Trophoblast cell (in vitro differentiated cells and primary cell): Measurements from ENCODE around the gene TIMM50.

Source experiments
- DNase-seq, 2 donors: peaks; one replicate each; pipeline ENCODE4 v3.0.0-alpha.2; 2016
- H2AFZ ChIP-seq: 2 replicates; pipeline ENCODE4 v1.6.1; 2013; ENCODE audit warnings: low read length, moderate library complexity, mild to moderate bottlenecking; ENCODE audit not compliant: insufficient read depth, poor library complexity
- H2AK5ac ChIP-seq: 2 replicates; pipeline ENCODE4 v1.6.1; 2013; ENCODE audit warnings: mild to moderate bottlenecking, low read length
- H2BK120ac ChIP-seq: 2 replicates; pipeline ENCODE4 v1.6.1; 2013; ENCODE audit warnings: low read length, mild to moderate bottlenecking, moderate library complexity; ENCODE audit not compliant: insufficient read depth, poor library complexity
- H2BK12ac ChIP-seq: 2 replicates; pipeline ENCODE4 v1.6.1; 2013; ENCODE audit warnings: mild to moderate bottlenecking, low read length, moderate library complexity
- H2BK5ac ChIP-seq: 2 replicates; pipeline ENCODE4 v1.6.1; 2013; ENCODE audit warnings: low read length, low read depth, moderate library complexity, mild to moderate bottlenecking; ENCODE audit not compliant: poor library complexity
- H3K14ac ChIP-seq: 2 replicates; pipeline ENCODE4 v1.6.1; 2013; ENCODE audit warnings: mild to moderate bottlenecking, low read length
- H3K18ac ChIP-seq: 2 replicates; pipeline ENCODE4 v1.6.1; 2013; ENCODE audit warnings: mild to moderate bottlenecking, low read length
- H3K23ac ChIP-seq: 2 replicates; pipeline ENCODE4 v1.6.1; 2013; ENCODE audit warnings: low read length
- H3K27ac ChIP-seq: 2 replicates; pipeline ENCODE4 v1.5.1; 2013; ENCODE audit warnings: low read depth, mild to moderate bottlenecking, inconsistent platforms, low read length, moderate library complexity
- H3K27me3 ChIP-seq: 2 replicates; pipeline ENCODE4 v1.6.1; 2013; ENCODE audit warnings: inconsistent platforms, mild to moderate bottlenecking, low read length, moderate library complexity; ENCODE audit not compliant: insufficient read depth
- H3K36me3 ChIP-seq, 2 experiments: 1 replicate in 1 of 2; 2 replicates in 1 of 2; pipeline ENCODE4 v1.6.1; 2013; ENCODE audit warnings: low read length in 2 of 2, mild to moderate bottlenecking in 2 of 2, moderate library complexity in 1 of 2; ENCODE audit not compliant: insufficient read depth in 2 of 2, control insufficient read depth in 1 of 2
- H3K4ac ChIP-seq: 2 replicates; pipeline ENCODE4 v1.6.1; 2013; ENCODE audit warnings: low read depth, mild to moderate bottlenecking, low read length, moderate library complexity
- H3K4me1 ChIP-seq, 2 experiments: 1 replicate in 1 of 2; 2 replicates in 1 of 2; pipeline ENCODE4 v1.6.1; 2013; ENCODE audit warnings: low read length in 2 of 2, mild to moderate bottlenecking in 2 of 2, moderate library complexity in 1 of 2; ENCODE audit not compliant: insufficient read depth in 2 of 2, control insufficient read depth in 1 of 2
- H3K4me2 ChIP-seq: 2 replicates; pipeline ENCODE4 v1.6.1; 2013; ENCODE audit warnings: inconsistent platforms, mild to moderate bottlenecking, low read length, moderate library complexity
- H3K4me3 ChIP-seq: 2 replicates; pipeline ENCODE4 v1.5.1; 2013; ENCODE audit warnings: mild to moderate bottlenecking, low read depth, low read length, inconsistent platforms
- H3K79me1 ChIP-seq: one replicate; pipeline ENCODE4 v1.6.1; 2013; ENCODE audit warnings: low read length
- H3K79me2 ChIP-seq: 2 replicates; pipeline ENCODE4 v1.6.1; 2013; ENCODE audit warnings: low read length, mild to moderate bottlenecking; ENCODE audit not compliant: control insufficient read depth, insufficient read depth, poor library complexity
- H3K9ac ChIP-seq: 2 replicates; pipeline ENCODE4 v1.6.1; 2013; ENCODE audit warnings: mild to moderate bottlenecking, low read length
- H3K9me3 ChIP-seq: 2 replicates; pipeline ENCODE4 v1.6.1; 2013; ENCODE audit warnings: low read depth, mild to moderate bottlenecking, control low read depth, inconsistent platforms, low read length; ENCODE audit not compliant: insufficient read depth
- H4K12ac ChIP-seq: 2 replicates; pipeline ENCODE4 v1.6.1; 2013; ENCODE audit warnings: low read depth, mild to moderate bottlenecking, low read length, moderate library complexity
- H4K8ac ChIP-seq: 2 replicates; pipeline ENCODE4 v1.6.1; 2013; ENCODE audit warnings: low read depth, mild to moderate bottlenecking, low read length, moderate library complexity
- H4K91ac ChIP-seq: one replicate; pipeline ENCODE4 v1.6.1; 2013; ENCODE audit warnings: low read depth, mild to moderate bottlenecking, low read length, moderate library complexity
- WGBS: extraction: QIAGEN DNeasy Blood & Tissue Kit; methylation state at CpG from one replicate; pipeline ENCODE4 v1.1.7; 2013; ENCODE audit warnings: missing lambda C conversion rate; ENCODE audit not compliant: insufficient read length, insufficient coverage; ENCODE audit errors: extremely low coverage; 5-methylcytosine and 5-hydroxymethylcytosine counted together

The TIMM50 gene

GRCh38 chr19:39469036-39469435 is 11.6 kb upstream of the TIMM50 start:
- Histone ChIP-seq H3K9ac (no peak overlapping the region), H3K18ac (no peak overlapping the region), H3K27me3 (no peaks in the 10 kb centered on the region), H3K4me2 (no peak overlapping the region), H3K27ac (no peak overlapping the region), H3K14ac (no peak overlapping the region), H3K9me3 (no peaks in the 10 kb centered on the region), H3K4me3 (no peak overlapping the region), H2AFZ (no peak overlapping the region), H4K12ac (no peak overlapping the region), H2BK120ac (no peak overlapping the region), H2AK5ac (no peak overlapping the region), H3K79me1 (no peaks in the 10 kb centered on the region), H2BK5ac (no peak overlapping the region), H3K36me3 (peaks cover 90 to 93% of the 10 kb centered on the region in 2 experiments), H2BK12ac (no peak overlapping the region), H3K4me1 (no peaks in the 10 kb centered on the region), H3K23ac (no peak overlapping the region), H3K79me2 (no peaks in the 10 kb centered on the region), H3K4ac (no peak overlapping the region), H4K91ac (no peak overlapping the region), H4K8ac (no peak overlapping the region)
- WGBS: no CpG with 5 or more reads among the region's 11 CpGs
- no peak for DNase-seq

- no peak overlapping the region for H3K18ac ChIP-seq
- no peak overlapping the region for H2BK5ac ChIP-seq
- H3K79me2 ChIP-seq: no peaks in the 10 kb centered on the region
- no peaks in the 10 kb centered on the region for H3K27me3 ChIP-seq
- no peak overlapping the region for H2BK120ac ChIP-seq
- no peaks in the 10 kb centered on the region for H3K4me1 ChIP-seq
- H4K91ac ChIP-seq: no peak overlapping the region
- no peaks in the 10 kb centered on the region for H3K9me3 ChIP-seq
- H3K4me2 ChIP-seq: no peak overlapping the region
- peaks cover 93 to 97% of the 10 kb centered on the region in 2 experiments for H3K36me3 ChIP-seq
- DNase-seq: no peak
- H3K27ac ChIP-seq: no peak overlapping the region
- H4K8ac ChIP-seq: no peak overlapping the region
- no peak overlapping the region for H2BK12ac ChIP-seq
- H4K12ac ChIP-seq: no peak overlapping the region
- H3K23ac ChIP-seq: no peak overlapping the region
- no CpG with 5 or more reads among the region's 6 CpGs for WGBS
- H3K14ac ChIP-seq: no peak overlapping the region
- H3K4me3 ChIP-seq: no peak overlapping the region
- H2AK5ac ChIP-seq: no peak overlapping the region
- H2AFZ ChIP-seq: no peak overlapping the region
- no peak overlapping the region for H3K9ac ChIP-seq
- H3K4ac ChIP-seq: no peak overlapping the region
- H3K79me1 ChIP-seq: no peaks in the 10 kb centered on the region
Observed at GRCh38 chr19:39469567-39469966, 11.1 kb upstream of the TIMM50 start.

- H2AFZ ChIP-seq: no peak overlapping the region
- no peak overlapping the region for H3K18ac ChIP-seq
- no peaks in the 10 kb centered on the region for H3K79me1 ChIP-seq
- H3K4me1 ChIP-seq: no peaks in the 10 kb centered on the region
- H2AK5ac ChIP-seq: no peak overlapping the region
- H3K9ac ChIP-seq: no peak overlapping the region
- no peak overlapping the region for H2BK12ac ChIP-seq
- no peak overlapping the region for H2BK120ac ChIP-seq
- no peaks in the 10 kb centered on the region for H3K27me3 ChIP-seq
- H3K36me3 ChIP-seq: peaks cover 94 to 95% of the 10 kb centered on the region in 2 experiments
- no CpG with 5 or more reads among the region's 7 CpGs for WGBS
- H3K9me3 ChIP-seq: no peaks in the 10 kb centered on the region
- no peak overlapping the region for H3K14ac ChIP-seq
- no peak overlapping the region for H3K27ac ChIP-seq
- no peak overlapping the region for H3K4me2 ChIP-seq
- DNase-seq: no peak
- no peak overlapping the region for H4K91ac ChIP-seq
- H3K4me3 ChIP-seq: no peak overlapping the region
- H3K4ac ChIP-seq: no peak overlapping the region
- no peak overlapping the region for H4K8ac ChIP-seq
- H4K12ac ChIP-seq: no peak overlapping the region
- H2BK5ac ChIP-seq: no peak overlapping the region
- no peaks in the 10 kb centered on the region for H3K79me2 ChIP-seq
- no peak overlapping the region for H3K23ac ChIP-seq
Observed at GRCh38 chr19:39470724-39471339, 9.8 kb upstream of the TIMM50 start.

GRCh38 chr19:39471756-39472536 is 8.7 kb upstream of the TIMM50 start:
- Histone ChIP-seq H2AK5ac (no peak overlapping the region), H4K8ac (no peak overlapping the region), H3K79me1 (no peaks in the 10 kb centered on the region), H3K36me3 (peaks cover 93 to 95% of the 10 kb centered on the region in 2 experiments), H3K4me2 (no peak overlapping the region), H3K4me1 (no peaks in the 10 kb centered on the region), H3K14ac (no peak overlapping the region), H3K18ac (no peak overlapping the region), H2BK12ac (no peak overlapping the region), H3K4me3 (no peak overlapping the region), H4K91ac (no peak overlapping the region), H3K23ac (no peak overlapping the region), H3K4ac (no peak overlapping the region), H3K9me3 (no peaks in the 10 kb centered on the region), H2BK5ac (no peak overlapping the region), H3K27me3 (no peaks in the 10 kb centered on the region), H2AFZ (no peak overlapping the region), H4K12ac (no peak overlapping the region), H3K27ac (no peak overlapping the region), H3K79me2 (no peaks in the 10 kb centered on the region), H2BK120ac (no peak overlapping the region), H3K9ac (no peak overlapping the region)
- no peak for DNase-seq
- no CpG with 5 or more reads among the region's 8 CpGs for WGBS
